OCI-M2 (cell line): Measurements from ENCODE around the gene SPRY2.
A peak's percentile ranks its signal among the peaks of the same experiment; 100 is the strongest.

ENCODE experiments used
- DNase-seq: peaks from one replicate; lab custom pipeline; 2025; ENCODE audit not compliant: unreplicated experiment; lab: John Stamatoyannopoulos, UW

Gene SPRY2, protein sequence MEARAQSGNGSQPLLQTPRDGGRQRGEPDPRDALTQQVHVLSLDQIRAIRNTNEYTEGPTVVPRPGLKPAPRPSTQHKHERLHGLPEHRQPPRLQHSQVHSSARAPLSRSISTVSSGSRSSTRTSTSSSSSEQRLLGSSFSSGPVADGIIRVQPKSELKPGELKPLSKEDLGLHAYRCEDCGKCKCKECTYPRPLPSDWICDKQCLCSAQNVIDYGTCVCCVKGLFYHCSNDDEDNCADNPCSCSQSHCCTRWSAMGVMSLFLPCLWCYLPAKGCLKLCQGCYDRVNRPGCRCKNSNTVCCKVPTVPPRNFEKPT

GRCh38 chr13:80341101-80341755, at the start of gene SPRY2:
SPRY2 (minus strand) TSS chr13:80341126; CDS start chr13:80337705, 3,421 bp downstream.
- DNase-seq = peak; percentile 41

- no peak for DNase-seq
Measured at GRCh38 chr13:80390338-80390737, 49.4 kb upstream of the SPRY2 start.

GRCh38 chr13:80389073-80390038, 48.4 kb upstream of the SPRY2 start:
- DNase-seq = no peak

DNA sequence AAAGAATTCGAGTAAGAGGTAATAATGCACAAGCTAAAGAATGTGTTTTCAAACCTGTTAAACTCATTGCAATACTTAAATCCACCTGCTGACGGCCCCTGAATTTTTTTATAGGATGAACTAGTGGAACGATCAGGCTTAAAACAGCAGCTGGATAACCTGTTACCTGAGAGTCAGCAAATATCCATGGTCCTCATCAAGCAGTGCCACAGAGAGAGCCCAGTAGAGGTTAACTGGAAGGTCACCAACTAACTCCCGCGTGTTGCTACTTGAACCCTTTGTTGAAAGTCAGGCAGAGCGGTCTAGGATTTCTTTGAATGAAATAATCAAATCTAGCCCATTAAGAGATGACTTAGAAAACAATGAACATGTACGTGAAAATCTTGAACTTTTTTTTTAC, 47.6 kb upstream of the SPRY2 start:
- no peak for DNase-seq

DNA sequence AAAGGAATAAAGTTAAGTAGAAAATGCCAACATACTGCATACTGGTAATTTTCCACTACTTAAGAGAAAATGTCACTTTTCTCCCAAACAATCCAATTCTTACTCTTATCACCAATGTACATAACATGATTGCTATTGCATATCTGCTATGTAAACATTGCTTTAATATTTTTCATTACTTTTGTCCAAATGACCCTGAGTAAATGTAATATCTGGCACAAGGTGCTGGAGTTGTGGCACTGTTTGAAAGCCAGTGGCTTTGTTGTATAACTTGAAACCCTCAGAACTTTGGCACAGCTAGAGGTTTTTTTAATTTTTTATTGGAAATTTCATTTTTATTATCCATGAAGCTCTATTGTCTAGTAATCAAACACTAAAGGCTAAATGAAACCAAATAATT, 45.7 kb upstream of the SPRY2 start:
- DNase-seq = no peak

GRCh38 chr13:80386002-80386401, 45.1 kb upstream of the SPRY2 start:
- DNase-seq = no peak

DNA sequence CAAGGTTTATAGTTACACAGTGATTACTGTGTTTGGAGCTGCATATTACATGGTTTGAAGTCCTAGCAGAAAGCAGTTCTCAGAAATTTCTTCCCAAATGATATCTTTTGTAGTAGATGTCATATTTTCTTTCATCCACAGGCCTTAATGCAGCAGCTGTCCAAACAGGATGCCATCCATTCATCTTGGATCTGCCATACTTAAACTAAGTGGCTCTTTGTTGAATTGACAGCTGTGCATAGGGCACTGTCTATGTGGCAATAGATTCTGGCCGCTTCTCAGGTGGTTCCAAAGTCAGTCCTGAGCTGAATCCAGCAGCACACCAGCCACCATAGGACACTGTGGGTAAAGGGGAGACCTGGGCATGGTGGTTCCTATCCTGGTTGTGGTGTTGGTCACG, 41.6 kb upstream of the SPRY2 start:
- DNase-seq = no peak

GRCh38 chr13:80379245-80379644, 38.3 kb upstream of the SPRY2 start:
- no peak for DNase-seq

GRCh38 chr13:80376554-80376953, 35.6 kb upstream of the SPRY2 start:
- no peak for DNase-seq

DNA sequence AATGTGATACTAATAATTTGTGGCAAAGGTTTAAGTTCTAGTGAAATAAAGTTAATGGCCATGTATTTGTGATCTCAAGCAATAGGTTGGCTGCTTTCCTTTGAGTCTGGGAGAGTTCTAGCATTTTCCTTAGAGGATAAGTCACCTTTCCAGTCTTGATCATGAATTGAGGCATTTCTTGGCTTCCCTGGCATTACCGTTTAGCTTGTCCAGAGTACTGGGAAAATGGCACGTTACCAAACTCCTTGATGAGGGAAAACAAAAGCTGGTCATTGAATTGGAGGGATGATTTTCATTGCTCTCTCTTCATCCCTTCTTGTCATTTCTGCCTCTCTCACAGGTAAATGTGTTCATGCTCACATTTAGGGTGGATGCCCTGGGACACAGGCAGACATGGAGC, 34.0 kb upstream of the SPRY2 start:
- no peak for DNase-seq

- no peak for DNase-seq
Measured at GRCh38 chr13:80374444-80374843, 33.5 kb upstream of the SPRY2 start.

DNA sequence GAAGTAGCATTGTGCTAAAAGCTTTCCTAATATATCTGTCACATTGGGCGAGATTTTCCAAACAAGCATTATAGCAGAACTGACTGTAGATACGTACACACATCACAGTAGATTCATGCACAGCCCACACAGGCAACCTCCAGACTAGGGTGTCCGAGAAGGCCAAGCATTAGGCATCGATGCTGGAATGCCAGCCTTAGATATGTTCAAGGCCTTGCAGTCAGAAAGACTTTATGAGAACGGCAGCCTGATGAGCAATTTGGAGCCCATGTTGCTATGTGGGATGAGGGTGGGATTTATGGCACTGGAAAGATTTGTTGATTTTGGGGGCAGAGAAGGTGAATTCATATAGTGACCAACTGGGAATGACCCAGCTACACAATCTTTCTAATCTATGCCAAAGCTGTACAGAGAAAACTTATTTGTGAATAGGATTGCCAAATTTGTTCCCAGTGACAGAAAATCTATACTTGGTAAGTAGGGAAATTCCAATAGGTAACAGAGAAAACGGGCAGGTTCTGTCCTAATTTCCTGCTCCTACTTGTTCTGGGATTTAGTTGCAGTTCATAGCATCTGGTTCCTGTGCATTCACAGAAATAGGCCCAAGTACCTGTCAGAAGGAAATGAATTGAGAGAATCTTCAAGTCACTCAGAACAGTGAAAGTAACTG, 31.0 kb upstream of the SPRY2 start:
- DNase-seq = no peak

- DNase-seq = no peak
Measured at GRCh38 chr13:80367473-80367872, 26.5 kb upstream of the SPRY2 start.

DNA sequence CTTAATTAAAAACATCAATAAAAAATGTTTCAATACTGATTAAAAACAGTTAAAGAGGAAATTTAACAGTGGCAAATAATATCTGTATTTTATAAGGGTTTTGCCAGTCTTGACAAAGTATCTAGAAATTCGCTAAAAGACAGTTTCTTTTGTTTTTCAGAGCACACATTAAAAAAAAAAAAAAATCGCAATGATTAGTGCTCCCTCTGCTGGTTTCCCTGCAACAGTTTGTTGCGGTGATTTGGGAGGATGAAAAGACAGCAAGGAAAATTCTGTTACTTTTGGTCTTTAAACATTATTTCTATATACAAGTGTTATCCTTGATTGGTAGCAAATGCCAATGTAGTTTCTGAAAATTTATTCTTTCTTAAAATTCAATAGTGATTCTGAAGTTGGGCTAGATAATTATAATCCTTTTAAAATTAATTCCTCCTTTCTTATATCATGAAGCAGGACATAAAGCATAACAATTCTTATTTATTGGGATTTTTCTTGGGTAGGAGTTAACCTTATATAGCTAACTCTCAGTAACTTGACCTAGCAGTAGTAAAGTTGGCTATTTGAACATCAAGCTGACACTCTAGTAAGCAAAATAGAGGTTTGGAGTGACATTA, 23.1 kb upstream of the SPRY2 start:
- no peak for DNase-seq

GRCh38 chr13:80362481-80362880, 21.6 kb upstream of the SPRY2 start:
- no peak for DNase-seq

DNA sequence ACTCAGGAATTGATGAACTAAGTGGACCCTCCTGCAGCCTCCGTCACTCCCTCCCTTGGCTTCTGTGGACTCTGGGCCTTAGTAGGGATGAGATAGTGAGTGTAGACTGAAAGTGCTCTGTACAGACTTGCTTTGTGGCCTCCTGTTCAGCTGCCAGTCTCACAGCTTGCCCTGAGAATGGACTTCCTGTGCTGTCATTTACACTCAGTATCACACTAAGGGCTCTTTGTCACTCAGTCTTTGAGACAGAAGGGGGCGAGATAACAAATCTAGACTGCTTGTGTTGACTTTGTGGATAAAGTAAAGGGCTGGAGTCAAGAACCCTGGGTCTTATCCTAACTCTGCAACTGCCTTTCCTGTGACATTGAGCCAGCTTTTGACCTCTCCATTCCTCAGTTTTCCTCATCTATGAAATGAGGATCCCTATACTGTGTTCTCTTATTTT, 21.0 kb upstream of the SPRY2 start:
- DNase-seq = peak; percentile 3

GRCh38 chr13:80361298-80361697, 20.4 kb upstream of the SPRY2 start:
- no peak for DNase-seq

DNA sequence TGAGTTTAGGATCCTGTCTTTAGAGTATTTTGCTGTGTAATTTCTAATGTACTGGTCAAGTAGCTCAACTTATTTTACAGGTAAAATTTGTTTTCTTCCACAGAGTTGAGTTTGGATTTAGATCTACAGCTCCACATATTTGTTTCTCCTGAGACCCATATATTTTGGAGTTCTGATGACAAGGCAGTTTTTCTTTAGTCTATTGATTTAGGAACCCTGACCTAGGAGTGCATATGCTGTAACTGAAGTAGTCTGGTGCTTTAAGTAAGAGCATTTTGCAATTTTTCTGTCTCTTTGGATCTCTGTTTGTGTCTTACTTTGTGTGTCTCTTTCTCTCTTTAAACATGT, 19.5 kb upstream of the SPRY2 start:
- DNase-seq = no peak

GRCh38 chr13:80359778-80360452, 19.0 kb upstream of the SPRY2 start:
- DNase-seq = no peak

GRCh38 chr13:80359414-80359777, 18.5 kb upstream of the SPRY2 start:
- DNase-seq = no peak
